Esophagus muscularis mucosa (tissue), 4 donors: ENCODE results near the gene PKNOX1.
"Not testable (repeated sequence)": the region's sequence is repeated elsewhere in the genome, so short reads cannot be mapped to it uniquely, and the experiment has no call there.

Source experiments
- EP300 ChIP-seq: sonication (generic); formaldehyde crosslinking; IDR thresholded peaks from one replicate; pipeline ENCODE4 v1.6.1; 2017; ENCODE audit warnings: antibody characterized with exemption
- POLR2A ChIP-seq: fragments of 450-650 bp; IDR thresholded peaks from one replicate; pipeline ENCODE4 v1.6.1; 2017; ENCODE audit warnings: antibody characterized with exemption, moderate library complexity, mild to moderate bottlenecking, low read depth
- TF ChIP-seq, protein P1 (sequence below), 3 experiments: fragments of 200-600 bp in 2 of 3; fragments of 450-650 bp in 1 of 3; sonication (generic) in 2 of 3; IDR thresholded peaks; one replicate each; pipeline ENCODE4 v1.5.1; 2017 to 2019; ENCODE audit warnings: antibody characterized with exemption in 3 of 3, mild to moderate bottlenecking in 2 of 3, moderate library complexity in 1 of 3

DNA sequence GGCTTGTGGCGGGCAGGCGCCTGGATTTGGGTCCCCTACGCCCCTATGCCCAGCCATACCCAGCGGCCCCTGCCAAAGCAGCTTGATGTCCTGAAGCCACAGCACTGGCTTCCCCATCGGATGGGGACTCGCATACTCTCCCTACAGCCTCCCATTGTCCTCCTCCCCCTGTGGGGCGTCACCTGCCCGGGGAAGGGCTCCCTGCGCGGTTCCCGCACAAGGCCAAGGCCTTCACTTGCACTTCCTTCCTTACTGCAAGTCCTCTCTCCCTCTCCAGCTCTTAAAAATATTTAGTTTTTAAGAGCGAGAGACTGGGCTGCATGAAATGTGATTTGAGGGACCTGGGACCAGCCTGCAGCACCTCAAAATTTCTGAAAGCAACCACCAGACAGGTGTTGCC is 92.3 kb downstream of the PKNOX1 start:
- TF ChIP-seq POLR2A, EP300: not testable (repeated sequence)
- TF ChIP-seq, protein P1, sequence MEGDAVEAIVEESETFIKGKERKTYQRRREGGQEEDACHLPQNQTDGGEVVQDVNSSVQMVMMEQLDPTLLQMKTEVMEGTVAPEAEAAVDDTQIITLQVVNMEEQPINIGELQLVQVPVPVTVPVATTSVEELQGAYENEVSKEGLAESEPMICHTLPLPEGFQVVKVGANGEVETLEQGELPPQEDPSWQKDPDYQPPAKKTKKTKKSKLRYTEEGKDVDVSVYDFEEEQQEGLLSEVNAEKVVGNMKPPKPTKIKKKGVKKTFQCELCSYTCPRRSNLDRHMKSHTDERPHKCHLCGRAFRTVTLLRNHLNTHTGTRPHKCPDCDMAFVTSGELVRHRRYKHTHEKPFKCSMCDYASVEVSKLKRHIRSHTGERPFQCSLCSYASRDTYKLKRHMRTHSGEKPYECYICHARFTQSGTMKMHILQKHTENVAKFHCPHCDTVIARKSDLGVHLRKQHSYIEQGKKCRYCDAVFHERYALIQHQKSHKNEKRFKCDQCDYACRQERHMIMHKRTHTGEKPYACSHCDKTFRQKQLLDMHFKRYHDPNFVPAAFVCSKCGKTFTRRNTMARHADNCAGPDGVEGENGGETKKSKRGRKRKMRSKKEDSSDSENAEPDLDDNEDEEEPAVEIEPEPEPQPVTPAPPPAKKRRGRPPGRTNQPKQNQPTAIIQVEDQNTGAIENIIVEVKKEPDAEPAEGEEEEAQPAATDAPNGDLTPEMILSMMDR (IDR thresholded peaks at IDR 0.05), result not testable (repeated sequence)
